Measurements from ENCODE around the gene PHETA1. TPM values are rescaled to one million over a fixed set of nuclear protein-coding genes. Genes with fewer than 3 reads are reported as not detected.
A peak's percentile ranks its signal among the peaks of the same experiment; 100 is the strongest.

PHETA1 gene
- polyA plus RNA-seq, 6 donors from 2014 or later = 5.3 to 14.7 (median 7.7) TPM

DNA sequence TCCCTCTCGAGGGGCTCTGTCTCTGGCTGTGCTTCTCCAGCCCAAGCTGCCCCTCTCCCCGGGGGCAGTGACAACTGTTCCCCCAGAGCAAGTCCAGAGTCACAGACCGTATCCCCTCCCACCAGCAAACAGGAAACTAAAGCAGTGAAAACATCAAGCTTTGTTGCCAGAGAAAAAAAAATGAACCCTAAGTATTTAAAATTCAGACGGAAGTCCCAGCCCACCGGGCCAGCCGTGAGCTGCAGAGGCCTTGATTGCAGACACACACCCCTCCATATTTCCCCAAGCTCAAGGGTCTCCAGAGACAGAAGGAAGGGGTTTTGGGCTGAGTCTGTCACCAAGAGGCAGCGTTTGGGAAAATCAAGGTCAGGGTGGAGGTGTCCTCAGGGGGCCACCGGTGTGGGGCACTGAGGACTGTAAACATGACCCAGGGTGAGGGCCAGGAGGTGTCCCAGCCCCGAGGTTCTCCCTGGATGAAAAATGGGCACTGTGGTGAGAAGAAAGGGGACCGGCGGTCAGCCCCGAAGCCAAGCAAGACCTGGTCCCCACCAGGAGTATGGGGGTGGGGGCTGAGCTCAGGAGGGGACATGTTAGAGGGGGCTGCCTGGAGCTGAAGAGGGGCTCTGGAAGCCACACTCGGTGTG lies 7.7 kb downstream of the PHETA1 start:
- ATAC-seq (ENCODE audit: low read depth in 2 of 2) = peak; percentile 52 to 57
- Mint-ChIP-seq H3K27me3 (no peaks in the 10 kb centered on the region), H3K4me3 (peak overlapping the region; percentile 48 to 90 (median 90)), H3K36me3 (peaks cover 0 to 9% of the 10 kb centered on the region in 2 donors), H3K9me3 (no peaks in the 10 kb centered on the region), H3K4me1 (peaks cover 47 to 56% (median 55%) of the 10 kb centered on the region in 3 donors), H3K27ac (peak overlapping the region; percentile 91 to 98 (median 96))
- peak; percentile 29 for DNase-seq

DNA sequence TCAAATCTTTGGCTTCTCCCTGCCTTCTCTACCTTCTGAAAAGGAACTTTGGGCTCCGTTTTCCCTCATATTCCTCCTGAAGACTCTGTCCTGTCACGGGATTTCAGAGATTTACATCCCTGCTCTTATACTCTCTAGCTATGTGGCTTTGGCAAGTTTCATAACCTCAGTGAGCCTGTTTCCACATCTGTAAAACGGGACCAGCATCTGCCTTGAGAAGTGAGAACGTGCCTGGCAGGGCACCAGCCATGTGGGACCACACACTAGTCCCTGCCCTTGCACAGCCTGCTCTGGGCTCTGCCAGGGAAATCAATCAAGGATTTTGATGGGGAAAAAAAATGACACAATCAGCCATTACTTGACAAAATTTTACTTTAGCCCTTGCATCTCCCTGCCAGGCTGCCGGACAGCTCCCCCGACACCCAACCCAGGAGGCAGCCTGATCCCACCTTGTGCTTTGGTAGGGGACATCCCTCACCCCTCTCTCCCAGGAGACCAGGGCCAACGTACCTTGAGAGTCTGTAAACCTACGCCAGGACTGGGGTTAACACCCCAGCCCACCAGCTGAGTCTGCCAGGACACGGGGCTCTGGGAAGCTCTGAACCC lies 8.5 kb downstream of the PHETA1 start:
- peaks cover 47 to 62% (median 57%) of the 10 kb centered on the region in 3 donors for H3K4me1 Mint-ChIP-seq
- H3K9me3 Mint-ChIP-seq = no peaks in the 10 kb centered on the region
- peak overlapping the region; percentile 48 to 90 (median 90) for H3K4me3 Mint-ChIP-seq

DNA sequence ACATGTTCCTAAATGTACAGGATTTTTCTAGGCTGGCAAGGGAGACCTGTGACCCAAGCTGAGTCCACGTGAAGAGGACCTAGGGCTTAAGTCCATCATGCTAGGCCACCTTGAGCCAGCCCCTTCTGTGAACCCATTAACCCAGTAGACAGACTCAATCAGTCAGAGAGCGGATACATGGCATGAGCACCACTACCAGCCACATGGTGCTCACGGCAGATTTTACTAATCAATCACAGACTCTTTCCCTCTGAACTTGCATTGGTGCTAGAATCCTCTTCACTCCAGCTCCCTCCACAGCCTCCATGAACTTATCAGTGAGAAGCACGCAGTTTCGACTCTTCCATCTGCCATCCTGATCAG lies 9.0 kb downstream of the PHETA1 start:
- peak overlapping the region; percentile 83 to 98 (median 93) for H3K27ac Mint-ChIP-seq
- DNase-seq = no peak
- peak overlapping the region; percentile 48 to 90 (median 86) for H3K4me3 Mint-ChIP-seq
- no peak for ATAC-seq (ENCODE audit: low read depth in 2 of 2)
- peaks cover 50 to 67% (median 58%) of the 10 kb centered on the region in 3 donors for H3K4me1 Mint-ChIP-seq
- H3K9me3 Mint-ChIP-seq = no peaks in the 10 kb centered on the region
- no peaks in the 10 kb centered on the region for H3K27me3 Mint-ChIP-seq
- no peaks in the 10 kb centered on the region for H3K36me3 Mint-ChIP-seq

More for the DNA sequence above, 8.5 kb downstream of the PHETA1 start:
- ATAC-seq (ENCODE audit: low read depth in 2 of 2) (peak in 1 of 2 donors; percentile 21), DNase-seq (no peak)
- Mint-ChIP-seq H3K36me3 (peaks cover 0 to 1% of the 10 kb centered on the region in 2 donors), H3K27me3 (no peaks in the 10 kb centered on the region), H3K27ac (peak overlapping the region; percentile 91 to 98 (median 96))

DNA sequence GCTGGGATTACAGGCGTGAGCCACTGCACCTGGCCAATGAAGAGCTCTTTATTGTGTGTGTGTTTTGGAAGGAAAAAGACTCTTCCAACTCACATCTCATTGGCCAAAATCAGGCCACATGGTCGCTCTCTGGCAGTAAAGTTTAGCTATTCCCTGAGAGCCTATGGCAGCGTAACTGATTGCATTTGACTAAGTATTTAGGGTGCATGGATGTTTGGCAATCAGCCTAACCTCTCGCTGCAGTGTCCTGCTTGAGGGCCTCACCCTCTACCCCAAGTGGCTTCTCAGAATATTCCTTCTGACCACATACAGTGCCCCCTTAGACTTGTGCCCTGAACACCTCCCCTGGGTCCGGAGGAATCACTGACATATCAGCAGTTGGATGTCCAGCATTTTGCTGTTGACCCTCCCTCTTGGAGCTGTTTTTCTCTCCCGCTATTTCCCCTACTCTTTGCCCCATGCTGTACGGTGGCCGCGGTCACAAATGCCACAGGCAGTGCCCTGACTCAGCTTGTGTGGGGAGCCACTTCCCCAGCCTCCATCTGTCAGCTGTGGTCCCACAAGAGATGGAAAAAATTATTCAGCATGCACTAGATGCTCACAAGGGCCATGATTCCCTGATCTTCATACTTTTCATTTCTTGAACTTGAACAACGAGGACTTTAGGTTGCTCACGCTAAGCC lies 9.5 kb downstream of the PHETA1 start:
- no peak for DNase-seq
- Mint-ChIP-seq H3K36me3 (no peaks in the 10 kb centered on the region), H3K4me3 (peak overlapping the region in 6 of 8 donors; percentile 48 to 90 (median 72)), H3K27ac (peak overlapping the region; percentile 55 to 97 (median 88)), H3K9me3 (no peaks in the 10 kb centered on the region), H3K27me3 (no peaks in the 10 kb centered on the region), H3K4me1 (peaks cover 54 to 72% (median 62%) of the 10 kb centered on the region in 3 donors)
- no peak for ATAC-seq (ENCODE audit: low read depth in 2 of 2)

DNA sequence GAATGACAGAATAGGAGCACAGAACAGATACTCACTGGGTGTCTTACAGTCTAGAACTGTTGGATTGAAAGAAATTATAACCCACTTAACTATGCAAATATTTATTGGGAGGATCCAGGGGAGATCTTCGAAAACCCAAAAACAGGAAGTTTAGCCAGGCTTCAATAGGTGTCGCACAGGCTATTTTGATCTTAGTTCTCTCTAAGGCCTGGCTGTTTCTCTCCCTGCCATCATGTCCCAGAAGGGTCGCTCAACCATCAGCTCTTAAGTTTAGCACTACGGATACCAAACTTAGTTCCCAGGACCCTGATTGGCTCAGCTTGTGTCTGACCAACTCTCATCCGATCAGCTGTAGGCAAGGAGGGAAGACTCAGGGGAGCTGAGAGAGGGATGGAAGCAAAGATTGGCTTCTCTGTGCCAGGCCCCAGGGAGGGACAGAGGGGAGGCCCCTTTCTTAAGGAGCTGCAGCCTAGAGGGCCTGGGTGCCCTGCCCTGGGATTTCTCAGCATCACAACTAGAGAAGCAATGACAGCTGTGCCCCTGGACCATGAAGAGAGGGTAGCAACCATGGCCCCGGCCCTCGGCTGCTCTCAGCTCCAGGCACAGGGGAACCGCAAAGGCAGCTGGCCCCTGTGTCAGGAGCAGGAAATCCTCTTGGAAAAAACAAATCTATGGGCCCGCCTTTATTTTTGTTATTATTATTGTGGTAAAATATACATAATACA lies 13.5 kb downstream of the PHETA1 start:
- Mint-ChIP-seq H3K9me3 (no peaks in the 10 kb centered on the region), H3K27ac (peak overlapping the region; percentile 86 to 97 (median 92)), H3K36me3 (no peaks in the 10 kb centered on the region), H3K4me1 (peaks cover 39 to 51% (median 44%) of the 10 kb centered on the region in 3 donors), H3K27me3 (no peaks in the 10 kb centered on the region), H3K4me3 (peak overlapping the region; percentile 9 to 87 (median 76))
- ATAC-seq (ENCODE audit: low read depth in 2 of 2) = peak; percentile 79 to 84
- peak; percentile 70 for DNase-seq

DNA sequence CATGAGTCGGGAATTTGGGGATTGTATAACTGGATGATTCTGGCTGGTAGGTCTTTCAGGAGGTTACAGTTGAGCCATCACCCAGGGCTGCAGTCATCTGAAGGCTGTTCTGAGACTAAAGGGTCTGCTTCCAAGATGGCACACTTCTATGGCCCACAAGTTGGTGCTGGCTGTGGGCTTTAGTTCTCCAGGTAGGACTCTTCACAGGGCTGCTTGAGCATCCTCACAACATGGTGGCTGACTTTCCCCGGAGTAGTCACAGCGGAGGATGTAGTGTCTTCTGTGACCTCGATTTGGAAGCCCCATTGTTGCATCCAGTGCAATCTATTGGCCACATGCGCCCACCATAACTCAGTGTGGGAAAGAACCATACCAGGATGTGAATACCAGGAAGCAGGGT lies 14.4 kb downstream of the PHETA1 start:
- peak overlapping the region; percentile 86 to 97 (median 92) for H3K27ac Mint-ChIP-seq
- peaks cover 31 to 43% (median 35%) of the 10 kb centered on the region in 3 donors for H3K4me1 Mint-ChIP-seq
- ATAC-seq (ENCODE audit: low read depth in 2 of 2) = no peak
- H3K36me3 Mint-ChIP-seq = no peaks in the 10 kb centered on the region
- peaks cover 0 to 4% (median under 1%) of the 10 kb centered on the region in 7 donors for H3K9me3 Mint-ChIP-seq
- no peak for DNase-seq
- H3K27me3 Mint-ChIP-seq = no peaks in the 10 kb centered on the region
- peak overlapping the region in 2 of 8 donors; percentile 6 to 59 for H3K4me3 Mint-ChIP-seq

DNA sequence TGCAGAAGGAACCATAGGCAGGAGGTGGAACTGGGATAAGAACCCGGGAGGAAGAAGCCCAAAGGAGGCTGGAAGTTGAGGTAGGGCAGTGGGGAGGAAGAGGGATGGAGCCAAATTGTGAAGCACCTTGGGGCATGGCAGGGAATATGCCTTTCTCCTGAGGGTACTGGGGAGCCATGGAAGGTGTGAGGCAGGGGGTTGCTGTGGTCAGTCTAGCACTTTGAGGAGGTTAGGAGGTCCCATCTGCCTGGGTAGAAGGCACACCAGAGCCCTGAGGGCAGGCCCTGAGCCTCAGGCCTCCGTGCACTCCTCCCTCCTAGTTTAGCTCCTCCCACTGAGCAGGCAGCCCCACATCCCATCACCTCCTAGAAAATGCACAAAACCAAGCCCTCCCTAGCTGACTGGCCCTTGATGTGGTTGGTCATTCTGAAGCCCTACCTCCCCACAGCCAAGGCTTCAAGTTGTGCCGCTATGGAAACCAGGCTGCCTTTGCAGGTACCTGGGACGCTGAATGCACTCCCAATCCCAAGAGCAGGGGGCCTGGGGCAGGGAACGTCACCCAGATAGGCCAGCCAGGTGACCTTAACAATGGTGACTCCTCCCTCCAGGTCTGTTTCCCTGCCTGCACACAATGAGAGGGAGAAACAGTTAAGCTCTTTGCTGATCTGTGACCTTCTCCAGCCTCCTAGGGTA lies 15.1 kb downstream of the PHETA1 start:
- no peak overlapping the region for H3K4me3 Mint-ChIP-seq
- peak overlapping the region; percentile 4 to 95 (median 65) for H3K27ac Mint-ChIP-seq
- H3K36me3 Mint-ChIP-seq = no peaks in the 10 kb centered on the region
- H3K4me1 Mint-ChIP-seq = peaks cover 24 to 35% (median 28%) of the 10 kb centered on the region in 3 donors
- no peak for DNase-seq
- no peaks in the 10 kb centered on the region for H3K27me3 Mint-ChIP-seq
- H3K9me3 Mint-ChIP-seq = peaks cover 0 to 11% (median 8%) of the 10 kb centered on the region in 7 donors
- ATAC-seq (ENCODE audit: low read depth in 2 of 2) = no peak

DNA sequence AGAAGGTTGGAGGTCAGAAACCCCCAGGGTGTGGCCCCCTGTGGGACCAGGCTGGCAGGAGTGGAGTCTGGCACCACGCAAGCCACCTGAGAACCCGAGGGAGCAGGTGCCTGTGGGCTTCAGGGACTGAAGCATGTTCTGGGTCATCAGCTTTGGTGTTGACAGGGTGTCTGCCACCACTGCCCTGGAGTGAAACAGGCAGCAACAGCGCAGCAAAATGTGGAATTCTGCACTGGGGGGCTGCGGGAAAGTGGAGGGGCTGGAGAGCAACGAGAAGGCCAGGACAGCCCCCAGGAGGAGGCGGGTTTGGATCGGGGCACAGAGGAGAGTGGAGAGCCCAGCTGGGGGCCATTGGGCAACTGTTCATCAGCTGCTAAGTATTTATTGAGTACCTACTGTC lies 15.9 kb downstream of the PHETA1 start:
- DNase-seq = no peak
- no peak for ATAC-seq (ENCODE audit: low read depth in 2 of 2)
- Mint-ChIP-seq H3K36me3 (no peaks in the 10 kb centered on the region), H3K27ac (peak overlapping the region in 5 of 6 donors; percentile 27 to 83 (median 55)), H3K4me1 (peaks cover 21 to 29% (median 23%) of the 10 kb centered on the region in 3 donors), H3K4me3 (no peak overlapping the region), H3K9me3 (peaks cover 0 to 16% (median 11%) of the 10 kb centered on the region in 7 donors), H3K27me3 (no peaks in the 10 kb centered on the region)

DNA sequence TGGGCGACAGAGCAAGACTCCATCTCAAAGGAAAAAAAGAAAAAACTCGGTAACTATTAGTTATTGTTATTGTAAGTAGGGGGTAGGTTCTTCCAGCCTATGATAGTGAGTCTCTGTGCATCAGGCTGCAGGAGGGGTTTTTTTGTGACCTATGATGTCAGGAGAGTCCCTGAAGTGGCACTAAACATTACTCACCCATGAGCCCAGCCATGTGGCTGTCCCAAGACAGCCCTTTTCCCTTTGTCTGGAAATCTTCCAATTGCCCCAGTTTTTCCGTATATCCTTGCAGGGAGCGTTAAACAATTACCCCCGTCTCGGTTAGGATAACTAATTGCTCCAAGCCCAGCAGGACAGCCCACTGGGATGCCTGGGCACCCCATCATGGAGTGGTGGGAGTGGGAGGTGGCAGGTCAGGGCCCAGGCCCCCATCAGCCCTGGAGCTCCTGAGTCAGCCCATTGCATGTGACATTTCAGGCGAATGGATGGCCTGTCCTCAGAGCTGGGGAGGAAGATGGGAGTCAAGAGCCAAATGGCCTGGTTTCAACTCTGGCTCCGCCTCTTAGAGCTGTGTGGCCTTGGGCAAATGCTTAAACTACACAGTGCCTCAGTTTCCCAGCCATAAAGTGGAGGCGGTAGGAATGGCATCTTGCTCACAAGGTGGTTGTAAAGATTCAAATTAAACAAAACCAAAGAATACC lies 16.4 kb downstream of the PHETA1 start:
- ATAC-seq (ENCODE audit: low read depth in 2 of 2) = peak in 1 of 2 donors; percentile 15
- Mint-ChIP-seq H3K9me3 (peaks cover 0 to 19% (median 12%) of the 10 kb centered on the region in 7 donors), H3K4me3 (no peak overlapping the region), H3K27me3 (no peaks in the 10 kb centered on the region), H3K36me3 (no peaks in the 10 kb centered on the region), H3K27ac (peak overlapping the region in 4 of 6 donors; percentile 29 to 72 (median 46)), H3K4me1 (peaks cover 21 to 25% (median 23%) of the 10 kb centered on the region in 3 donors)
- no peak for DNase-seq

DNA sequence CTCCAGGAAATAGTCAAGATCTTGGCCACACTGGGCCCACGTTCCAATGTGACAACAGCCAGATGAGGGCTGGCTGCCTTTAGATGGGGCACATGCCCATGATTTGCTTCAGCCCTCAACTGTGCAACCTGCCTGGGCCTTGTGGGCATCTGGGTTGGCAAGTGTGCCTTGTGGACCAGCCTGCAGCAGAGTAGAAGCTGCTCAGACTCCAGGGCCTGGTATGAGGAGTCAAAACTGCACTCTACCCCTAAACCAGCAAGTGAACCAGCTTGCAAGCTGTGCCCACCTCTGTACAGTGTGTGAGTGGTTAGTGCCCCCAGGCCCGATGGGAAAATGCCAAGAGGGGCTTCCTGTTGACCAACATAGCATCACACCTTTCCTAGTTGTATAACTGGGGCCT lies 17.9 kb downstream of the PHETA1 start:
- no peaks in the 10 kb centered on the region for H3K36me3 Mint-ChIP-seq
- no peaks in the 10 kb centered on the region for H3K27me3 Mint-ChIP-seq
- H3K9me3 Mint-ChIP-seq = peaks cover 0 to 24% (median 15%) of the 10 kb centered on the region in 7 donors
- no peak overlapping the region for H3K27ac Mint-ChIP-seq
- no peak overlapping the region for H3K4me3 Mint-ChIP-seq
- peaks cover 16 to 19% (median 17%) of the 10 kb centered on the region in 3 donors for H3K4me1 Mint-ChIP-seq
- no peak for DNase-seq
- no peak for ATAC-seq (ENCODE audit: low read depth in 2 of 2)

DNA sequence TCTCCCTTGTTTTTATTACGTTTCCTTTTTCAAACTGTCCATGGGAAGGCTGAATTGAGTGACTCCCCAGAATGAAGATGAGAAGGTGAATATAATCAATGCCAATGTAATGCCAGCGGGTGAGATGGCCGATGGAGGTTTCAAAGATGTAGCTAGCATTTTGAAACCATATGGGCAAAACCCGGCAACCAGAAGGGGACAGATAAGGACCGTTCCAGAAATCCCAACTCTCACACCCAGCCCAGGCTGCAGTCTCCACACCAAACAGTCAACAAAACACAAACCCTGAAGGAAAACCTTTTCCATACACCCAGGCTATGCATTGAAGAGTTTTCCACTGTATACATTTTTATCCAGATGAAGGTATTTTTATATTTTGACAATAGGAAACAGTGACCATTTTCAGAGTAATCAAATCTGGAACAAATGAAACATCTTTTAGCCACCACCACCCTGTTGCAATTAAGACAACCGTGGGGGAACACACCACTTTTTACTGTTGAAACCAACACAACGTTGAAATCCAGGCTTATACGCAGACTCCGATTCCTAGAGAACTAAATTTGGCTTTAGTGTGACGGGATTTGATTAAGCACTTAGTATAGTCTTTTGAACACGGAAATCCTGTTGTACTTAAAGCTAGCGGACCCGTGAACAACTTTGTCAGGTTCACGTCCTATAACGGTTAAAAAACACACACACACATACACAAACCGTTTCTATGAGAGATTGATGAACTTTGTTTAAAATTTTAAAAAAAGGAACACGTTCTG lies 19.0 kb downstream of the PHETA1 start:
- Mint-ChIP-seq H3K4me1 (peaks cover 5 to 11% (median 6%) of the 10 kb centered on the region in 3 donors), H3K27me3 (no peaks in the 10 kb centered on the region), H3K36me3 (no peaks in the 10 kb centered on the region)

More for the DNA sequence above, 19.0 kb downstream of the PHETA1 start:
- no peak overlapping the region for H3K4me3 Mint-ChIP-seq
- H3K9me3 Mint-ChIP-seq = peaks cover 0 to 24% (median 15%) of the 10 kb centered on the region in 7 donors
- H3K27ac Mint-ChIP-seq = peak overlapping the region in 1 of 6 donors; percentile 61
- no peak for DNase-seq
- no peak for ATAC-seq (ENCODE audit: low read depth in 2 of 2)

Measured in naive B cell (primary cell).